Keratinocyte (primary cell): ENCODE data around the gene PEX3. TPM values are rescaled to one million over a fixed set of nuclear protein-coding genes. Genes with fewer than 3 reads are reported as not detected.
A peak's percentile ranks its signal among the peaks of the same experiment; 100 is the strongest.

Source experiments
- DNase-seq: peaks from one replicate; pipeline ENCODE4 v3.0.0-alpha.2; 2011; ENCODE audit warnings: low read depth, missing footprints, low spot score
- FAIRE-seq: peaks from 2 replicates; lab custom pipeline; 2011; peaks lifted over from hg19 to GRCh38; lab: Jason Lieb, UNC
- H2AFZ ChIP-seq: 2 replicates; pipeline ENCODE4 v1.6.0; 2012; ENCODE audit warnings: low read length, control low read depth, inconsistent platforms; ENCODE audit not compliant: control insufficient read depth
- H3K27ac ChIP-seq: 2 replicates; pipeline ENCODE4 v1.5.1; 2011; ENCODE audit warnings: low read length; ENCODE audit not compliant: control insufficient read depth, insufficient read depth
- H3K27me3 ChIP-seq: 3 replicates; pipeline ENCODE4 v1.6.0; 2011; ENCODE audit warnings: low read length; ENCODE audit not compliant: control insufficient read depth, insufficient read depth; ENCODE audit errors: extremely low read depth
- H3K36me3 ChIP-seq, 2 experiments: 2 replicates in 1 of 2; 3 replicates in 1 of 2; pipeline ENCODE4 v1.5.1; 2011; ENCODE audit warnings: low read length in 2 of 2, mild to moderate bottlenecking in 1 of 2; ENCODE audit not compliant: control insufficient read depth in 2 of 2, insufficient read depth in 2 of 2; ENCODE audit errors: extremely low read depth in 1 of 2
- H3K4me1 ChIP-seq: 3 replicates; pipeline ENCODE4 v1.5.1; 2011; ENCODE audit warnings: low read length; ENCODE audit not compliant: control insufficient read depth, insufficient read depth; ENCODE audit errors: extremely low read depth
- H3K4me2 ChIP-seq: 3 replicates; pipeline ENCODE4 v1.6.0; 2011; ENCODE audit warnings: low read depth, low read length; ENCODE audit not compliant: control insufficient read depth, insufficient read depth; ENCODE audit errors: extremely low read depth
- H3K4me3 ChIP-seq, 3 experiments: fragments of 200-600 bp in 1 of 3; sonication (generic) in 1 of 3; 2 replicates in 2 of 3; 3 replicates in 1 of 3; pipeline ENCODE4 v1.5.1; 2011 to 2016; ENCODE audit warnings: low read length in 3 of 3, mild to moderate bottlenecking in 3 of 3, control low read depth in 2 of 3, inconsistent platforms in 1 of 3, low read depth in 1 of 3, mixed read lengths in 1 of 3, mixed run types in 1 of 3, moderate library complexity in 1 of 3; ENCODE audit not compliant: control insufficient read depth in 2 of 3, insufficient read depth in 2 of 3; ENCODE audit errors: extremely low read depth in 1 of 3
- H3K79me2 ChIP-seq: 2 replicates; pipeline ENCODE4 v1.6.0; 2012; ENCODE audit warnings: low read length; ENCODE audit not compliant: control insufficient read depth, insufficient read depth
- H3K9ac ChIP-seq: 3 replicates; pipeline ENCODE4 v1.6.0; 2011; ENCODE audit warnings: low read length; ENCODE audit not compliant: control insufficient read depth, insufficient read depth; ENCODE audit errors: extremely low read depth
- H3K9me1 ChIP-seq: 3 replicates; pipeline ENCODE4 v1.6.0; 2011; ENCODE audit warnings: low read length; ENCODE audit not compliant: control insufficient read depth, insufficient read depth; ENCODE audit errors: extremely low read depth
- H3K9me3 ChIP-seq: 2 replicates; pipeline ENCODE4 v1.5.1; 2012; ENCODE audit warnings: low read depth, low read length; ENCODE audit not compliant: control insufficient read depth
- H4K20me1 ChIP-seq: 3 replicates; pipeline ENCODE4 v1.6.0; 2011; ENCODE audit warnings: low read length; ENCODE audit not compliant: control insufficient read depth, insufficient read depth; ENCODE audit errors: extremely low read depth
- CTCF ChIP-seq, 3 experiments: IDR thresholded peaks in 1 of 3; conservative IDR thresholded peaks in 1 of 3; optimal IDR thresholded peaks in 1 of 3; 2 replicates in 2 of 3; 3 replicates in 1 of 3; pipeline versions ENCODE3 to v1.5.1; 2011; ENCODE audit warnings: low read length in 3 of 3, mild to moderate bottlenecking in 3 of 3, moderate library complexity in 2 of 3, control low read depth in 1 of 3, inconsistent platforms in 1 of 3; ENCODE audit not compliant: insufficient read depth in 2 of 3; ENCODE audit errors: extremely low read depth in 1 of 3
- EZH2 ChIP-seq: IDR thresholded peaks from one replicate; pipeline ENCODE4 v1.6.1; 2012; ENCODE audit warnings: inconsistent platforms, mild to moderate bottlenecking, low read length, moderate library complexity
- dilution Hi-C: fragments of 300-500 bp; cut with MboI; formaldehyde crosslinking; loops from one replicate; pipeline ENCODE4 v1.7.0; 2020; ENCODE audit warnings: low sequenced_read_pairs; ENCODE audit not compliant: extremely low pct_ligation_motif_present
- polyA plus RNA-seq, 5 experiments: library from polyadenylated mRNA; depleted of rRNA in 3 of 5; stranded (reverse) in 3 of 5; stranded (forward) in 1 of 5; unstranded in 1 of 5; fragments of >200 nt; gene quantifications; 1 replicate in 1 of 5; 2 replicates in 3 of 5; 3 replicates in 1 of 5; pipeline versions ENCODE4 v1.2.1 to v1.2.3, GENCODE V29; 2011 to 2012; ENCODE audit warnings: missing spikeins in 2 of 5, low read depth in 1 of 5, low replicate concordance in 1 of 5

PEX3 gene
- polyA plus RNA-seq, 1 donor (not counting 4 experiments of a cell fraction or from before 2014, with no cell fraction given), result 68.1 TPM

GRCh38 chr6:143536866-143537691 lies 86.5 kb downstream of the PEX3 start:
- FAIRE-seq (peak; percentile 20), DNase-seq (no peak)
- peak; percentile 32 to 70 (median 70) for TF ChIP-seq CTCF (optimal IDR thresholded peaks at IDR 0.05 in 1 of 3, IDR thresholded peaks at IDR 0.05 in 1 of 3, conservative IDR thresholded peaks at IDR 0.05 in 1 of 3; ENCODE audit: extremely low read depth in 1 of 3, insufficient read depth in 2 of 3, low read length in 3 of 3)
- TF ChIP-seq EZH2, result no peak
- no peak overlapping the region for H3K27ac ChIP-seq
- peak overlapping the region; percentile 41 to 63 (median 52) for H3K4me3 ChIP-seq
- dilution Hi-C loops, result no loop called here
- H3K9me3 ChIP-seq, result no peaks in the 10 kb centered on the region
- no peaks in the 10 kb centered on the region for H3K36me3 ChIP-seq
- no peaks in the 10 kb centered on the region for H3K4me1 ChIP-seq
- no peaks in the 10 kb centered on the region for H3K79me2 ChIP-seq
- peak overlapping the region; percentile 79 for H3K4me2 ChIP-seq
- no peaks in the 10 kb centered on the region for H3K9me1 ChIP-seq
- peaks cover 5% of the 10 kb centered on the region for H3K27me3 ChIP-seq
- peak overlapping the region; percentile 81 for H2AFZ ChIP-seq
- H3K9ac ChIP-seq, result peak overlapping the region; percentile 49
- H4K20me1 ChIP-seq, result no peaks in the 10 kb centered on the region

- H3K4me1 ChIP-seq, result no peaks in the 10 kb centered on the region
- no peaks in the 10 kb centered on the region for H4K20me1 ChIP-seq
- H3K9me1 ChIP-seq, result no peaks in the 10 kb centered on the region
- H3K9ac ChIP-seq, result no peak overlapping the region
- dilution Hi-C loops, result no loop called here
- no peak overlapping the region for H2AFZ ChIP-seq
- no peaks in the 10 kb centered on the region for H3K9me3 ChIP-seq
- H3K4me2 ChIP-seq, result no peak overlapping the region
- no peaks in the 10 kb centered on the region for H3K36me3 ChIP-seq
- FAIRE-seq, result no peak
- no peak overlapping the region for H3K4me3 ChIP-seq
- DNase-seq, result no peak
- no peak overlapping the region for H3K27ac ChIP-seq
- H3K27me3 ChIP-seq, result no peaks in the 10 kb centered on the region
- TF ChIP-seq EZH2 (no peak), CTCF (optimal IDR thresholded peaks at IDR 0.05 in 1 of 3, IDR thresholded peaks at IDR 0.05 in 1 of 3, conservative IDR thresholded peaks at IDR 0.05 in 1 of 3; ENCODE audit: extremely low read depth in 1 of 3, insufficient read depth in 2 of 3, low read length in 3 of 3) (no peak)
- H3K79me2 ChIP-seq, result no peaks in the 10 kb centered on the region
These were observed 87.8 kb downstream of the PEX3 start for GRCh38 chr6:143538374-143538773.
